OCI-LY1 (cell line): ENCODE results near the gene MAP3K19.
"Not testable (repeated sequence)": the region's sequence is repeated elsewhere in the genome, so short reads cannot be mapped to it uniquely, and the experiment has no call there.

ENCODE experiments used
- H2AFZ ChIP-seq: fragments of 200-600 bp; sonication (generic), shearing (Covaris generic); 2 replicates; pipeline ENCODE4 v1.6.0; 2014; ENCODE audit warnings: antibody characterized with exemption, mild to moderate bottlenecking, low read length
- H3F3A ChIP-seq: fragments of 200-600 bp; sonication (generic), shearing (Covaris generic); 2 replicates; pipeline ENCODE4 v1.6.0; 2014; ENCODE audit warnings: mild to moderate bottlenecking, antibody characterized with exemption, low read length, moderate library complexity; ENCODE audit not compliant: insufficient read depth
- H3K27ac ChIP-seq: fragments of 200-600 bp; sonication (generic); 2 replicates; pipeline ENCODE4 v1.5.1; 2014; ENCODE audit warnings: low read length, mixed run types, mild to moderate bottlenecking, low read depth; ENCODE audit not compliant: poor library complexity, severe bottlenecking
- H3K27me3 ChIP-seq: fragments of 200-600 bp; sonication (generic); 2 replicates; pipeline ENCODE4 v1.6.0; 2014; ENCODE audit warnings: antibody characterized with exemption, mild to moderate bottlenecking, low read length, moderate library complexity; ENCODE audit not compliant: insufficient read depth
- H3K36me3 ChIP-seq: fragments of 200-600 bp; sonication (generic); 2 replicates; pipeline ENCODE4 v1.6.1; 2014; ENCODE audit warnings: mild to moderate bottlenecking, antibody characterized with exemption, low read length, moderate library complexity, mixed read lengths; ENCODE audit not compliant: insufficient read depth
- H3K4me1 ChIP-seq: fragments of 200-600 bp; sonication (generic); 2 replicates; pipeline ENCODE4 v1.5.1; 2014; ENCODE audit warnings: mild to moderate bottlenecking, low read length, moderate library complexity; ENCODE audit not compliant: insufficient read depth, severe bottlenecking
- H3K4me2 ChIP-seq: fragments of 200-600 bp; sonication (generic), shearing (Covaris generic); 2 replicates; pipeline ENCODE4 v1.6.1; 2014; ENCODE audit warnings: low read length
- H3K4me3 ChIP-seq: fragments of 200-600 bp; sonication (generic); 2 replicates; pipeline ENCODE4 v1.5.1; 2014; ENCODE audit warnings: low read length, low read depth, mild to moderate bottlenecking, mixed read lengths; ENCODE audit not compliant: poor library complexity, severe bottlenecking
- H3K79me2 ChIP-seq: fragments of 200-600 bp; shearing (Covaris generic); 2 replicates; pipeline ENCODE4 v1.6.1; 2016; ENCODE audit warnings: mixed run types, low read length, mixed read lengths; ENCODE audit not compliant: insufficient read depth
- H3K9ac ChIP-seq: fragments of 200-600 bp; sonication (generic), shearing (Covaris generic); 2 replicates; pipeline ENCODE4 v1.6.1; 2014; ENCODE audit warnings: mild to moderate bottlenecking, low read length, mixed read lengths
- H3K9me2 ChIP-seq: fragments of 200-600 bp; sonication (generic), shearing (Covaris generic); 2 replicates; pipeline ENCODE4 v1.6.1; 2014; ENCODE audit warnings: low read depth, mild to moderate bottlenecking, low read length, mixed read lengths
- H3K9me3 ChIP-seq: fragments of 200-600 bp; shearing (Covaris generic); 2 replicates; pipeline ENCODE4 v1.6.1; 2014; ENCODE audit warnings: low read length, mixed read lengths
- H4K20me1 ChIP-seq: fragments of 200-600 bp; sonication (generic), shearing (Covaris generic); 2 replicates; pipeline ENCODE4 v1.6.0; 2016; ENCODE audit warnings: mild to moderate bottlenecking, low read length; ENCODE audit not compliant: insufficient read depth
- CTCF ChIP-seq: fragments of 200-600 bp; sonication (generic), shearing (Covaris generic); IDR thresholded peaks from 2 replicates; pipeline ENCODE4 v1.5.1; 2017; ENCODE audit warnings: mild to moderate bottlenecking, antibody characterized with exemption, low read length, moderate library complexity, mixed read lengths
- EZH2 ChIP-seq: fragments of 200-600 bp; sonication (generic), shearing (Covaris generic); IDR thresholded peaks from 2 replicates; pipeline ENCODE4 v1.8.0; 2017; ENCODE audit warnings: borderline replicate concordance, mixed run types, mild to moderate bottlenecking, antibody characterized with exemption, low read length, moderate library complexity, mixed read lengths

MAP3K19 gene

GRCh38 chr2:135091681-135092080 is 44.4 kb upstream of the MAP3K19 start:
- no peak overlapping the region for H3K4me3 ChIP-seq
- no peak overlapping the region for H3K27ac ChIP-seq
- no peaks in the 10 kb centered on the region for H3F3A ChIP-seq
- peaks cover 65% of the 10 kb centered on the region for H3K36me3 ChIP-seq
- TF ChIP-seq CTCF: no peak
- TF ChIP-seq EZH2: no peak
- peaks cover 24% of the 10 kb centered on the region; the same call in 1 of the 2 replicates for H3K79me2 ChIP-seq
- peaks cover 5% of the 10 kb centered on the region for H3K4me1 ChIP-seq
- peaks cover 4% of the 10 kb centered on the region; the same call in 1 of the 2 replicates for H3K9me3 ChIP-seq
- H3K27me3 ChIP-seq: no peaks in the 10 kb centered on the region
- H3K9me2 ChIP-seq: no peaks in the 10 kb centered on the region
- H4K20me1 ChIP-seq: no peaks in the 10 kb centered on the region
- no peak overlapping the region for H2AFZ ChIP-seq
- no peak overlapping the region for H3K9ac ChIP-seq
- no peak overlapping the region for H3K4me2 ChIP-seq

DNA sequence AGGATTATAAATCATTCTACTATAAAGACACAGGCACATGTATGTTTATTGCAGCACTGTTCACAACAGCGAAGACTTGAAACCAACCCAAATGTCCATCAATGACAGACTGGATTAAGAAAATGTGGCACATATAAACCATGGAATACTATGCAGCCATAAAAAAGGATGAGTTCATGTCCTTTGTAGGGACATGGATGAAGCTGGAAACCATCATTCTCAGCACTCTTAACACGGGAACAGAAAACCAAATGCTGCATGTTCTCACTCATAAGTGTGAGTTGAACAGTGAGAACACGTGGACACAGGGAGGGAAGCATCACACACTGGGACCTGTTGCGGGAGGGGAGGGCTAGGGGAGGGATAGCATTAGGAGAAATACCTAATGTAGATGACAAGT is 42.4 kb upstream of the MAP3K19 start:
- not testable (repeated sequence) for H3K4me1 ChIP-seq, H3K27me3 ChIP-seq, H3F3A ChIP-seq, H2AFZ ChIP-seq, H3K4me3 ChIP-seq, H4K20me1 ChIP-seq, H3K9me2 ChIP-seq, H3K9ac ChIP-seq, H3K4me2 ChIP-seq, H3K27ac ChIP-seq
- H3K9me3 ChIP-seq: peaks cover 11% of the 10 kb centered on the region
- H3K36me3 ChIP-seq: peaks cover 53% of the 10 kb centered on the region
- H3K79me2 ChIP-seq: peaks cover 37% of the 10 kb centered on the region

DNA sequence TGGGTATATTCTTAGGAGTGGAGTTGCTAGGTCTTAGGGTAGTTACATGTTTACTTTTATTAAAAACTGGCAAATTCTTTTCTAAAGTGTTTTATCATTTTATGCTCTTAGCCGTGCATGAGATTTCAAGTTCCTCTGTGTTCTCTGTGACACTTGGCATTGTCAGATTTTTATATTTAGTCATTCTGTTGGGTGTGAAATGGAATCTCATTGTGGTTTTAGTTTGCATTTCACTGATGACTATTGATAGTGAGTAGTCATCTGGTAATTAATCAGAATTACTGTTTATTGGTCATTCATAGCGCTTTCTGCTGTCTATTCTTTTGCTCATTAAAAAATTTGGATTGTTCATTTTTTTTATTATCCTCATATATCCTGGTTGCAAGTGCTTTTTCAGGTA is 39.0 kb upstream of the MAP3K19 start:
- no peak overlapping the region for H3K27ac ChIP-seq
- H3K4me3 ChIP-seq: no peak overlapping the region
- peaks cover 11% of the 10 kb centered on the region for H3K9me3 ChIP-seq
- no peaks in the 10 kb centered on the region for H3K4me1 ChIP-seq
- H4K20me1 ChIP-seq: no peaks in the 10 kb centered on the region
- peaks cover 30% of the 10 kb centered on the region for H3K36me3 ChIP-seq
- peaks cover 31% of the 10 kb centered on the region for H3K79me2 ChIP-seq
- H3K9me2 ChIP-seq: no peaks in the 10 kb centered on the region
- H3K9ac ChIP-seq: no peak overlapping the region
- no peak overlapping the region for H2AFZ ChIP-seq
- TF ChIP-seq CTCF: no peak
- no peak for TF ChIP-seq EZH2
- H3K27me3 ChIP-seq: no peaks in the 10 kb centered on the region
- no peak overlapping the region for H3K4me2 ChIP-seq
- no peaks in the 10 kb centered on the region for H3F3A ChIP-seq

GRCh38 chr2:135078417-135078816 is 31.2 kb upstream of the MAP3K19 start:
- Histone ChIP-seq H3K4me3 (no peak overlapping the region), H3K9me3 (0 out of 2 replicates have a peak, but pooled peaks cover 5% of the 10 kb centered on the region), H3K4me1 (no peaks in the 10 kb centered on the region), H3K9me2 (no peaks in the 10 kb centered on the region), H3K79me2 (peaks cover 7% of the 10 kb centered on the region; the same call in 1 of the 2 replicates), H3K9ac (no peak overlapping the region), H2AFZ (no peak overlapping the region), H3K4me2 (no peak overlapping the region), H3K27me3 (no peaks in the 10 kb centered on the region), H4K20me1 (no peaks in the 10 kb centered on the region), H3K36me3 (peaks cover 36% of the 10 kb centered on the region), H3K27ac (no peak overlapping the region), H3F3A (no peaks in the 10 kb centered on the region)
- TF ChIP-seq EZH2: no peak
